Nucleus accumbens (tissue), 56 donors: Measurements from ENCODE around the gene GSDMA.

Source experiments
- DNase-seq, 56 donors: peaks; one replicate each; lab custom pipeline; 2025; lab: John Stamatoyannopoulos, UW

Gene GSDMA

GRCh38 chr17:40018211-40019121 is 55.7 kb downstream of the GSDMA start:
- peak in 1 of 56 donors; percentile 16 for DNase-seq

DNA sequence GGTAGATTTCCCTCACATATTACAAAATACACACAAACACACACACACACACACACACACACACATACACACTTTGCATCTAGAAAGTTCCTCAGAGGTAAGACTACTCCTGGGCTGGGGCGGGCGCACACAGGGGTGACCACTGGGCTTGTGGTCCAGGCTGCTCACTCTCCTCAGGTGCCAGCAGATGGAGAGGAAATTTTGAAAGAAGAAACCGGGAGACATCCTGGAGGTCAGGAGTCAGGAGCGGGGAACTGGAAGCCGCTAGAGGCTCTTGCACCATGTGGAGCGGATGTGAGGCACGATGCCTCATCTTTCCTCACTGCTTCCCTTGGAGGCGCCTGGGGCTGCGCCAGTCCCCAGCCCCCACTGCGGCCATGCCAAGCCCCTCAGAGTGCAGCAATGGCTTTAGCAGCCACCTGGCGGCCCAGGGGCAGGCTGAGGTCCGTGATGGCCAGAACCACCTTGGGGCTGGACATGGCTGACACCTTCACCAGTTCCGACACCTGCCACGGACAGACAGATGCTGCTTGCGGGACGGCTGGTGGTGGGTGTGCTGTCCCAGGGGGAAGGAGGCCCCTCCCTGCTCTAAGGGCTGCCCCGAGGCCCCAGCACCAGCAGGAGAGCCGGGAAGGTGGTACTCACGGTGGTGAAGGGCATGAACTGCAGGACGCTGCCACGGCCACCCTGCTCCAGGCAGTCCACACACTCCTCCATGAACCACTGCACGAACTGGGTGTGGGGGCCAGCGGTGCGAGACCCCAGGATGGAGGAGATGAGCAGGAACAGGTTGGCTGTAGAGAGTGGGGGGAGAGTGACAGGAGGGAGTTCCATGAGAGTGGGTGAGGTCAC is 56.6 kb downstream of the GSDMA start:
- no peak for DNase-seq

GRCh38 chr17:40020146-40020545 is 57.3 kb downstream of the GSDMA start:
- DNase-seq, result no peak

DNA sequence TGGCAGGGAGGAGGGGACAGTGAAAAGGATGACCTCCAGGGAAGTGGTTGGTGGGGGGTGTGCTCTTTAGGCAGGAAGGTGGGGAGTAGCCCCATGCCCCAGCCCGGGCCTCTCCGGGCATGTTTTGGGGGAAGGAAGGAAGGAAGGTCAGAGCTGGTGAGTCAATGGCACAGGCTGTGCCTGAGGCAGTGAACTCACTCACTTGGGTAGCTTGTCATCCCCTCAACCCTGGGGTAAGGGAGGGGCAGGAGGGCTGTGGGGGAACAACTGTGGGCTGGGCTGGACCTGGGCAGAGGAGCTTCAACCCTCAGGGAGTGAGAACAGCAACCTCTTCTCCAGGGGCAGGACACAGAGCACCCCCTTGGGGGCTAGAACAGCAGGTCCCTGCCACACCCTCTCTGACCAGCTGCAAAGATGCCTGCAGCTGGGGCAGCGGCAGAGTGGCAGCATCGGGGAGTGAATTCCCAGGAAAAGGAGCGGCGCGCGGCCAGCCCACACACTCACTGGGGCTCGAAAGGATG is 58.7 kb downstream of the GSDMA start:
- DNase-seq, result no peak

DNA sequence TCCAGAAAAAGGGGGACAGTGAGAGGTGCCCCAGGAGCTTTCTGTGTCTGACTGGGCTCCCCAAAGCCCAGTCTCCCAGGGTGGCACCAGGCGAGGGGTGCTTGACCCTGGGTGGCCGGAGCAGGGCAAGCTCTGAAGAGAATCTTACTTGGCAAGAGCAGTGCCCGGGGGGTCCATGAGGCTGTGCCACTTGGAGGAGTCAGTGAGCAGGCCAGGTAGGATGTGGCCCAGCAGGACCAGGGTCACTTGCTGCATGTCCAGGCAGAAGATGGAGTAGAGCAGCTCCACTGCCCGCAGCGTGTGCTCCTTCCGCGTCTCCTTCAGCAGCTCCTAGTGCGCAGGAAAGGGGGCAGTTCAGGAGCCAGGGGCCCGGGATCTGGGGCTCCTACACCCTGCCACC is 59.7 kb downstream of the GSDMA start:
- no peak for DNase-seq

GRCh38 chr17:40022961-40023541 is 60.2 kb downstream of the GSDMA start:
- DNase-seq, result no peak

DNA sequence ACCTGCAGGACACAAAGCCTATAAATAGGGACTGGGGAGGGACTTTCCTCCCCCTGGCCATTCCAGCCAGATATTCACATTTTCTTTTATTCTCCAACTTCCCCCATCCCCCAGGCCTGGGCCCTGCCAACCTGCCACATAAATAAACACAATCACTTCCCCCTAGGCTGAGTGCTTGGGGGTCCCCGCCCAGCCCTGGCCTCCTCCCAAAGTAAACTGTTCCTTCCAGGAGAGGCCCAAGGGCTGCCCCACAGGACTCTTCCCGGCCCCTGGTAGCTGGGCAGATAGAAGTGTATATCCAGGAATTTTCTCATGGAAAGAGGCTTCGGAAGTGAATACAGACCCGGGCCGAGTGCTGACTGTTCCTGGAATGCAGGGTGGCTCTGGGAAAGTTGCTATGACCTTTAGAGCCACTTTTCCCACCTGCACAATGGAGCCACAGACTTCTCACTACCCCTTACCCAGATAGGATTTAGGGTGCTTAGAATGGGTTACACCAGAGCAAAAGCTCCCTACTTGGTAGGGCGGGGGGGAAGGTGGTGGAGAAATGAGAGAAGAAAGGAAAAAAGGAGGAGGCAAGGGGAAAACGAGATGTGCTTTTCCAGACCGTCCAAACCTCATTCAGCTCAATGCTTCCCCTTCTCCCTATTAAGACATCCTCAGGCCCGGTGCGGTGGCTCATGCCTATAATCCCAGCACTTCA is 60.9 kb downstream of the GSDMA start:
- no peak for DNase-seq

- no peak for DNase-seq
These were observed 62.1 kb downstream of the GSDMA start for GRCh38 chr17:40024901-40025300.

GRCh38 chr17:40025559-40025958 is 62.8 kb downstream of the GSDMA start:
- no peak for DNase-seq

GRCh38 chr17:40025991-40026815 is 63.4 kb downstream of the GSDMA start:
- DNase-seq, result no peak

DNA sequence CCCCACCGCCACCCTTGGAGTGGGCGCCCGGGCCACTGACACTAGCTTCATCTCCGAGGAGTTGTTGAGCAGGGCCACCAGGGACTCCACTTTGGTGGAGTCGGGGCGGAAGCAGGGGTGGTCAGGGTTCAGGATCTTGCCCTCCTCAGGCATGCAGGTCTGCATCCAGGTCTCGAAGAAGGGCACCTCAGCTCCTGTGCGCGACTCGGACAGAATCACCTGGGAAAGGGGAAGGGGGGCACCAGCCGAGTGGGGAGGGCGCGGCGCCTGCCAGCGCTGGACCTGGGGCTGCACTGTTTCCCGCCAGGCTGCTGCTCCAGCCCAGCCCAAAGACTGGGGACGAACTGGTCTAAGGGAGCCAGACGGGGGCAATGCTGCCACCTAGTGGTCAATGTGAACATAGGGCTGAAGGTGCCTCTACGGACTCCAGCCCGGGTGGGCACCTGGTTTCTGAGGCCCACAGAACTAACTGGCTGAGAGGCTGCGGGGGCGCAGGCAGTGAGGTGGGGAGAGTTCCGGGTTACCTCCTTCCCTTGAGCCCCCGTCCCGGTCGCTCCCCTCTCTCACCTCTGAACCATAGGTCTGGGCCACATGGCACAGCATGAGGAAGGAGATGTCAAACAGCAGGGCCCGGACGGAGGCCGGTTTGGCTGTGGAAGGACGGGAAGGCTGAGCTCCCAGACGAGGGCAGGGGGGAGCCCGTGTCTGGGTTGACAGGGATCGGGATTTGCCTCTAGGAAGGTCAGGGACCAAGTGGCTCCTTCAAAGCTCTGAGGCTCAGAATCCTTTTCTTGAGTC is 64.2 kb downstream of the GSDMA start:
- DNase-seq, result peak in 49 of 56 donors; percentile 9 to 82 (median 34)
